Adrenal gland (tissue), 5 donors: ENCODE measurements around the gene CNKSR3.

ENCODE experiments used
- POLR2A ChIP-seq, 2 donors: fragments of 450-650 bp; IDR thresholded peaks; one replicate each; pipeline ENCODE4 v1.6.1; 2017; ENCODE audit warnings: antibody characterized with exemption in 2 of 2, mild to moderate bottlenecking in 2 of 2, moderate library complexity in 1 of 2
- TF ChIP-seq, protein P1 (sequence below), 6 experiments: fragments of 450-650 bp in 4 of 6; fragments of 200-600 bp in 2 of 6; sonication (generic) in 1 of 6; IDR thresholded peaks; 1 replicate in 5 of 6; 2 replicates in 1 of 6; pipeline versions ENCODE4 v1.5.1 to v1.8.0; 2016 to 2021; ENCODE audit warnings: antibody characterized with exemption in 6 of 6, mild to moderate bottlenecking in 2 of 6, moderate library complexity in 1 of 6
- donor health status: DM: no; HTN: no; CAD: no.

DNA sequence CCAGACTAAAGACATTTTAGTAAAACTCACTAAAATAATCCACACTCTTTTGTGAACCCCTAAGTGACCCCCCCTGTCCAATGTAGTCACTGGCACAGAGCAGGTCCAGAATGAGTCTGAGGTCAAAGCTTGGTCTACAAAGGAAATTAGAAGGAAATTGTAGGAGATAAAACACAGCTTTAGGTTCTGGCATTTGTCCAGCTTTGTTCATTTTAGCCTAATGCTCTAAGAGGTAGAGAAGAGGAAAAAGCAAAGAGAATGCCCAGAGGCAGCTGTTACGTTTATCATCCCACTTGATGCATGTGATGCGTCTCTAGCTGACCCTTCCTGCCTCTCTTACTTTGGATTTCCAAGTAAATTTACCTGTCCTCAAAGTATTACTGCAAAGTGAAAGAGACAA, 62.5 kb downstream of the CNKSR3 start:
- TF ChIP-seq, protein P1, sequence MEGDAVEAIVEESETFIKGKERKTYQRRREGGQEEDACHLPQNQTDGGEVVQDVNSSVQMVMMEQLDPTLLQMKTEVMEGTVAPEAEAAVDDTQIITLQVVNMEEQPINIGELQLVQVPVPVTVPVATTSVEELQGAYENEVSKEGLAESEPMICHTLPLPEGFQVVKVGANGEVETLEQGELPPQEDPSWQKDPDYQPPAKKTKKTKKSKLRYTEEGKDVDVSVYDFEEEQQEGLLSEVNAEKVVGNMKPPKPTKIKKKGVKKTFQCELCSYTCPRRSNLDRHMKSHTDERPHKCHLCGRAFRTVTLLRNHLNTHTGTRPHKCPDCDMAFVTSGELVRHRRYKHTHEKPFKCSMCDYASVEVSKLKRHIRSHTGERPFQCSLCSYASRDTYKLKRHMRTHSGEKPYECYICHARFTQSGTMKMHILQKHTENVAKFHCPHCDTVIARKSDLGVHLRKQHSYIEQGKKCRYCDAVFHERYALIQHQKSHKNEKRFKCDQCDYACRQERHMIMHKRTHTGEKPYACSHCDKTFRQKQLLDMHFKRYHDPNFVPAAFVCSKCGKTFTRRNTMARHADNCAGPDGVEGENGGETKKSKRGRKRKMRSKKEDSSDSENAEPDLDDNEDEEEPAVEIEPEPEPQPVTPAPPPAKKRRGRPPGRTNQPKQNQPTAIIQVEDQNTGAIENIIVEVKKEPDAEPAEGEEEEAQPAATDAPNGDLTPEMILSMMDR (IDR thresholded peaks at IDR 0.05) = no peak
- TF ChIP-seq POLR2A (IDR thresholded peaks at IDR 0.05) = no peak
